Measurements from ENCODE around the gene SLC1A4. TPM values are rescaled to one million over a fixed set of nuclear protein-coding genes. Genes with fewer than 3 reads are reported as not detected.
"Not testable (repeated sequence)": the region's sequence is repeated elsewhere in the genome, so short reads cannot be mapped to it uniquely, and the experiment has no call there.

SLC1A4 gene
- total RNA-seq, 1 experiment from 2014 or later = 35.0 TPM

- H3K27me3 ChIP-seq (replicated peaks; ENCODE audit: control insufficient read depth, insufficient read depth, low read length) = no peaks in the 10 kb centered on the region
- no peak overlapping the region for H3K27ac Mint-ChIP-seq (ENCODE audit: unreplicated experiment)
- DNase-seq = no peak
- TF ChIP-seq CTCF (IDR thresholded peaks at IDR 0.05; ENCODE audit: insufficient read depth in 1 of 2, low read depth in 1 of 2, low read length in 1 of 2, severe bottlenecking in 1 of 2, unreplicated experiment in 1 of 2) = no peak
- BruUV-seq (replicated peaks) = no TSS peak
- H3K4me3 Mint-ChIP-seq (ENCODE audit: unreplicated experiment) = no peak overlapping the region
- H3K4me1 Mint-ChIP-seq (ENCODE audit: low read depth, unreplicated experiment) = peaks cover 7% of the 10 kb centered on the region
- no peaks in the 10 kb centered on the region for H3K27me3 Mint-ChIP-seq (ENCODE audit: insufficient read depth, unreplicated experiment)
- no peaks in the 10 kb centered on the region for H3K36me3 Mint-ChIP-seq (ENCODE audit: insufficient read depth, unreplicated experiment)
- CTCF ChIA-PET = no interaction called here
- no peaks in the 10 kb centered on the region for H3K4me1 ChIP-seq
- intact Hi-C loops (cut with micrococcal nuclease; ENCODE audit: unreplicated experiment) = no loop called here
- H3K9me3 Mint-ChIP-seq (ENCODE audit: unreplicated experiment) = no peaks in the 10 kb centered on the region
- peaks cover 7% of the 10 kb centered on the region for H3K9me3 ChIP-seq
- no peaks in the 10 kb centered on the region for H3K36me3 ChIP-seq (ENCODE audit: control insufficient read depth, insufficient read depth, low read length)
- H3K4me3 ChIP-seq (ENCODE audit: low read depth, low read length) = no peak overlapping the region
- POLR2A ChIA-PET = no interaction called here
Measured at GRCh38 chr2:64957109-64957903, 31.9 kb upstream of the SLC1A4 start.

- no peak for DNase-seq
- no peak overlapping the region for H3K27ac Mint-ChIP-seq (ENCODE audit: unreplicated experiment)
- no peak overlapping the region for H3K4me3 ChIP-seq (ENCODE audit: low read depth, low read length)
- H3K4me3 Mint-ChIP-seq (ENCODE audit: unreplicated experiment) = no peak overlapping the region
- H3K4me1 Mint-ChIP-seq (ENCODE audit: low read depth, unreplicated experiment) = peaks cover 7% of the 10 kb centered on the region
- ChIA-PET CTCF (no interaction called here), POLR2A (no interaction called here)
- H3K27me3 Mint-ChIP-seq (ENCODE audit: insufficient read depth, unreplicated experiment) = no peaks in the 10 kb centered on the region
- no peaks in the 10 kb centered on the region for H3K9me3 Mint-ChIP-seq (ENCODE audit: unreplicated experiment)
- no peak for TF ChIP-seq CTCF (IDR thresholded peaks at IDR 0.05; ENCODE audit: insufficient read depth in 1 of 2, low read depth in 1 of 2, low read length in 1 of 2, severe bottlenecking in 1 of 2, unreplicated experiment in 1 of 2)
- intact Hi-C loops (cut with micrococcal nuclease; ENCODE audit: unreplicated experiment) = no loop called here
- peaks cover 7% of the 10 kb centered on the region for H3K9me3 ChIP-seq
- H3K36me3 Mint-ChIP-seq (ENCODE audit: insufficient read depth, unreplicated experiment) = no peaks in the 10 kb centered on the region
- H3K36me3 ChIP-seq (ENCODE audit: control insufficient read depth, insufficient read depth, low read length) = no peaks in the 10 kb centered on the region
- H3K27me3 ChIP-seq (replicated peaks; ENCODE audit: control insufficient read depth, insufficient read depth, low read length) = no peaks in the 10 kb centered on the region
- no peaks in the 10 kb centered on the region for H3K4me1 ChIP-seq
- BruUV-seq (replicated peaks) = no TSS peak
Measured at GRCh38 chr2:64958556-64958955, 30.6 kb upstream of the SLC1A4 start.

GRCh38 chr2:64960819-64961218 lies 28.4 kb upstream of the SLC1A4 start:
- Mint-ChIP-seq H3K4me1 (ENCODE audit: low read depth, unreplicated experiment) (peaks cover 7% of the 10 kb centered on the region), H3K27me3 (ENCODE audit: insufficient read depth, unreplicated experiment) (no peaks in the 10 kb centered on the region), H3K27ac (ENCODE audit: unreplicated experiment) (no peak overlapping the region), H3K4me3 (ENCODE audit: unreplicated experiment) (no peak overlapping the region), H3K9me3 (ENCODE audit: unreplicated experiment) (no peaks in the 10 kb centered on the region), H3K36me3 (ENCODE audit: insufficient read depth, unreplicated experiment) (no peaks in the 10 kb centered on the region)
- TF ChIP-seq CTCF (IDR thresholded peaks at IDR 0.05; ENCODE audit: insufficient read depth in 1 of 2, low read depth in 1 of 2, low read length in 1 of 2, severe bottlenecking in 1 of 2, unreplicated experiment in 1 of 2) = no peak
- CTCF ChIA-PET = no interaction called here
- no peaks in the 10 kb centered on the region for H3K27me3 ChIP-seq (replicated peaks; ENCODE audit: control insufficient read depth, insufficient read depth, low read length)
- H3K4me3 ChIP-seq (ENCODE audit: low read depth, low read length) = no peak overlapping the region
- H3K4me1 ChIP-seq = no peaks in the 10 kb centered on the region
- H3K9me3 ChIP-seq = no peaks in the 10 kb centered on the region
- no TSS peak for BruUV-seq (replicated peaks)
- no peaks in the 10 kb centered on the region for H3K36me3 ChIP-seq (ENCODE audit: control insufficient read depth, insufficient read depth, low read length)
- POLR2A ChIA-PET = no interaction called here
- intact Hi-C loops (cut with micrococcal nuclease; ENCODE audit: unreplicated experiment) = no loop called here
- no peak for DNase-seq

- DNase-seq; H3K4me3 Mint-ChIP-seq (ENCODE audit: unreplicated experiment); H3K9me3 ChIP-seq; H3K27me3 ChIP-seq (replicated peaks; ENCODE audit: control insufficient read depth, insufficient read depth, low read length); H3K36me3 ChIP-seq (ENCODE audit: control insufficient read depth, insufficient read depth, low read length); POLR2A ChIA-PET; BruUV-seq (replicated peaks); H3K27me3 Mint-ChIP-seq (ENCODE audit: insufficient read depth, unreplicated experiment); H3K9me3 Mint-ChIP-seq (ENCODE audit: unreplicated experiment); H3K36me3 Mint-ChIP-seq (ENCODE audit: insufficient read depth, unreplicated experiment); H3K4me3 ChIP-seq (ENCODE audit: low read depth, low read length); H3K27ac Mint-ChIP-seq (ENCODE audit: unreplicated experiment); intact Hi-C loops (cut with micrococcal nuclease; ENCODE audit: unreplicated experiment); H3K4me1 ChIP-seq: not testable (repeated sequence)
- CTCF ChIA-PET = interaction anchor here (0.6 to 1.7 kb wide), 3 partner anchors 25 to 70 kb away, joined by 3 to 7 read pairs (median 6); no protein-coding TSS in a partner anchor
- H3K4me1 Mint-ChIP-seq (ENCODE audit: low read depth, unreplicated experiment) = peaks cover 13% of the 10 kb centered on the region
Measured at GRCh38 chr2:64963138-64963537, 26.1 kb upstream of the SLC1A4 start.

Data from Caco-2 (cell line).